Measurements from ENCODE around the gene HDAC4. TPM values are rescaled to one million over a fixed set of nuclear protein-coding genes. Genes with fewer than 3 reads are reported as not detected.

The HDAC4 gene
- total RNA-seq, 2 donors from 2014 or later = 22.3 to 48.6 TPM

GRCh38 chr2:239389414-239390329 lies 11.1 kb downstream of the HDAC4 start:
- Mint-ChIP-seq H3K27me3 (no peaks in the 10 kb centered on the region), H3K9me3 (no peaks in the 10 kb centered on the region), H3K4me1 (ENCODE audit: low read depth in 2 of 2) (peaks cover 8 to 23% of the 10 kb centered on the region in 2 donors), H3K36me3 (no peaks in the 10 kb centered on the region), H3K27ac (no peak overlapping the region), H3K4me3 (no peak overlapping the region)
- DNase-seq (ENCODE audit: low spot score) (no peak), ATAC-seq (no peak)

- DNase-seq (ENCODE audit: low spot score) = no peak
- Mint-ChIP-seq H3K36me3 (no peaks in the 10 kb centered on the region), H3K9me3 (no peaks in the 10 kb centered on the region), H3K4me3 (no peak overlapping the region), H3K4me1 (ENCODE audit: low read depth in 2 of 2) (peaks cover 5 to 18% of the 10 kb centered on the region in 2 donors), H3K27ac (no peak overlapping the region), H3K27me3 (no peaks in the 10 kb centered on the region)
- ATAC-seq = no peak
Observed at GRCh38 chr2:239388236-239389151, 12.3 kb downstream of the HDAC4 start.

GRCh38 chr2:239387811-239388210 lies 13.0 kb downstream of the HDAC4 start:
- Mint-ChIP-seq H3K4me1 (ENCODE audit: low read depth in 2 of 2) (peaks cover 5 to 13% of the 10 kb centered on the region in 2 donors), H3K4me3 (no peak overlapping the region)
- no peak for ATAC-seq

GRCh38 chr2:239386872-239387445 lies 13.9 kb downstream of the HDAC4 start:
- Mint-ChIP-seq H3K27me3 (no peaks in the 10 kb centered on the region), H3K27ac (no peak overlapping the region), H3K4me3 (no peak overlapping the region), H3K9me3 (no peaks in the 10 kb centered on the region), H3K36me3 (no peaks in the 10 kb centered on the region), H3K4me1 (ENCODE audit: low read depth in 2 of 2) (peaks cover 6 to 13% of the 10 kb centered on the region in 2 donors)
- ATAC-seq (no peak), DNase-seq (ENCODE audit: low spot score) (no peak)

More at GRCh38 chr2:239387811-239388210, 13.0 kb downstream of the HDAC4 start:
- H3K27me3 Mint-ChIP-seq = no peaks in the 10 kb centered on the region
- H3K27ac Mint-ChIP-seq = no peak overlapping the region
- no peak for DNase-seq (ENCODE audit: low spot score)
- no peaks in the 10 kb centered on the region for H3K36me3 Mint-ChIP-seq
- no peaks in the 10 kb centered on the region for H3K9me3 Mint-ChIP-seq

- no peaks in the 10 kb centered on the region for H3K9me3 Mint-ChIP-seq
- H3K4me1 Mint-ChIP-seq (ENCODE audit: low read depth in 2 of 2) = peaks cover 14 to 21% of the 10 kb centered on the region in 2 donors
- ATAC-seq (no peak), DNase-seq (ENCODE audit: low spot score) (no peak)
- no peaks in the 10 kb centered on the region for H3K27me3 Mint-ChIP-seq
- no peak overlapping the region for H3K4me3 Mint-ChIP-seq
- H3K36me3 Mint-ChIP-seq = no peaks in the 10 kb centered on the region
- no peak overlapping the region for H3K27ac Mint-ChIP-seq
Observed at GRCh38 chr2:239386001-239386670, 14.7 kb downstream of the HDAC4 start.

DNA sequence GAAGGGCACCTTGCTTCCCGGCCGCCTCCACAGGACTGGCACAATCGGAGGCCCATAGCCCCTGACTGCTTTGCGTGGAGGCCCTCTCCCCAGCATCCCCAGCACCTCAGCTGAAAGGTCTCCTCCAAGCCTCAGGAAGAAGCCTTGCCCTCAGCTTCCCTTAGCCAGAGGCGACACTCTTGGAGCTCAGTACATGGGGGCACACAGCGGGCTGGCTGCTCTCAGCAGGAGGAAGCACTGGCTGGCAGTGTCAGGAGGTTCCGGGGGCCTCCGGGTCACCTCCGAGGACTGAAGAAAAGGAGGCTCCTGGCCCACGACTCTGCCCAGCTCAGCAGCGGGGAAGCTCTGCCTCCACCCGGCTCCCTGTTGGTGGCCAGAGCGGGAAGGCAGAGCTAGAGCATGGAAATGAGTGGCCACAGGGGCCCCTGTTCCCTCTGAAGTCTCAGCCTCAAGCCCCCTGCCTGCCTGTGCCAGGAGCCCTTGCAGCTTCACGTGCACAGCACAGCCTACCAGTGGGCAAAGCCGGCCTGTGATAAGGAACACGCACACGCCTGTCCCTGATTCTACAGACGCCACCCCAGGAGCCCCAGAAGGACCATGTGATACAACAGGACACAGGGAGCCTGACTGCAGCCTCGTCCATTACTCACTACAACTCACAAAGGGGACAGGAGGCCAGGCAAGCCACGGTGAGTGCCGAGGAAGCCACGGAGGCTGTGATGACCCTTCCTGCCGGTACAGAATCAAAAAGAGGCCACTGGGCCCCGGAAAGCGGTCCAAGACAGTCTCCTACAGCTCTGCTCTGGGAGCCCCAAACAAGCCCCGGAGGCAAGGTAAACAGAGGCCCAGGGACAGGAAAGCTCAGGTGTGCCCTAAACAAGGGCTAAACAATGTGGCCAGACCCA lies 15.5 kb downstream of the HDAC4 start:
- peaks cover 0 to 2% of the 10 kb centered on the region in 2 donors for H3K27me3 Mint-ChIP-seq
- no peaks in the 10 kb centered on the region for H3K9me3 Mint-ChIP-seq
- no peaks in the 10 kb centered on the region for H3K36me3 Mint-ChIP-seq
- H3K4me1 Mint-ChIP-seq (ENCODE audit: low read depth in 2 of 2) = peaks cover 21 to 27% of the 10 kb centered on the region in 2 donors
- no peak overlapping the region for H3K4me3 Mint-ChIP-seq
- DNase-seq (ENCODE audit: low spot score) (no peak), ATAC-seq (no peak)
- no peak overlapping the region for H3K27ac Mint-ChIP-seq

DNA sequence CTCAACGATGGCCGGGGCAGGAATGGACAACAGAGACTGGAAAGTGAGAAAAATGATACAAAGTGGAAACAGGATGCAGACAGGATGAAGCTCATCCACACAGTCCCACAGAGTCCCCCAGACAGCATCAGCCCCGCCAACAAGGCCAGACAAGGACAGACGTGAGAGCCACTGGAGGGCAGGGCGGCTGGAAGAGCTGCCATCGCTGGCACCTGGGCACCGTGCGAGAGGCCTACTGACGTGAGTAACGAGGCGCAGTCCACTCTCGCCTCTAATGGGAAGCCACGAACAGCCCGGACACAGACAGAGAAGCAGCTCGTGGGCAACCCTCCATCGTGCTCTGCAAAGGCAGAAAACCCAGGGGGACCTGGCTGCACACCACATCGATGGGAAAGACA lies 17.1 kb downstream of the HDAC4 start:
- Mint-ChIP-seq H3K27ac (no peak overlapping the region), H3K36me3 (no peaks in the 10 kb centered on the region), H3K27me3 (peaks cover 0 to 2% of the 10 kb centered on the region in 2 donors), H3K4me3 (no peak overlapping the region), H3K4me1 (ENCODE audit: low read depth in 2 of 2) (peaks cover 21 to 31% of the 10 kb centered on the region in 2 donors), H3K9me3 (no peaks in the 10 kb centered on the region)
- ATAC-seq (no peak), DNase-seq (ENCODE audit: low spot score) (peak; percentile 10)

- Mint-ChIP-seq H3K27me3 (peaks cover 0 to 2% of the 10 kb centered on the region in 2 donors), H3K4me1 (ENCODE audit: low read depth in 2 of 2) (peaks cover 21 to 31% of the 10 kb centered on the region in 2 donors), H3K9me3 (no peaks in the 10 kb centered on the region), H3K27ac (no peak overlapping the region), H3K36me3 (no peaks in the 10 kb centered on the region), H3K4me3 (no peak overlapping the region)
- ATAC-seq = no peak
- DNase-seq (ENCODE audit: low spot score) = peak; percentile 49
Observed at GRCh38 chr2:239383036-239383758, 17.6 kb downstream of the HDAC4 start.

DNA sequence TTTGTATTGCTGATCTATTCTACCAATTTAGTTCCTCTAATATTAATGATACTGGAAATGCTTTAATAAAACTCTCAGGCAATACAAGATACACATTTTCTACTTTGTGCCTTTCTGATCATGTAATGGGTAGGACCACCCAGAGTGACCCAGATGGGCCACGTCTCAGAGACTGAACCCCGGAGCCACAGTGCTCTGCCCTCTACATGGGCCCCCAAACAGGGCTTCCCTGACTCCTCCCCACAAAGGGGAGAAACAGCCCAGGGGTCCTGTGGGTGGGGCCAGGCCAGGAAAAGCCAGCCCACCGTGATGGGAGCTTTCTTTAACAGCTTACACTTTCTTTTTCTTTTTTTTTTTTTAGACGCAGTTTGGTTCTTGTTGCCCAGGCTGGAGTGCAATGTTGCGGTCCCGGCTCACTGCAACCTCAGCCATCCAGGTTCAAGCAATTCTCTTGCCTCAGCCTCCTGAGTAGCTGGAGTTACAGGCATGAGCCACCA lies 18.4 kb downstream of the HDAC4 start:
- DNase-seq (ENCODE audit: low spot score) = peak; percentile 55
- Mint-ChIP-seq H3K9me3 (no peaks in the 10 kb centered on the region), H3K4me1 (ENCODE audit: low read depth in 2 of 2) (peaks cover 21 to 35% of the 10 kb centered on the region in 2 donors), H3K36me3 (no peaks in the 10 kb centered on the region), H3K27ac (no peak overlapping the region), H3K4me3 (no peak overlapping the region), H3K27me3 (peaks cover 0 to 2% of the 10 kb centered on the region in 2 donors)
- no peak for ATAC-seq

DNA sequence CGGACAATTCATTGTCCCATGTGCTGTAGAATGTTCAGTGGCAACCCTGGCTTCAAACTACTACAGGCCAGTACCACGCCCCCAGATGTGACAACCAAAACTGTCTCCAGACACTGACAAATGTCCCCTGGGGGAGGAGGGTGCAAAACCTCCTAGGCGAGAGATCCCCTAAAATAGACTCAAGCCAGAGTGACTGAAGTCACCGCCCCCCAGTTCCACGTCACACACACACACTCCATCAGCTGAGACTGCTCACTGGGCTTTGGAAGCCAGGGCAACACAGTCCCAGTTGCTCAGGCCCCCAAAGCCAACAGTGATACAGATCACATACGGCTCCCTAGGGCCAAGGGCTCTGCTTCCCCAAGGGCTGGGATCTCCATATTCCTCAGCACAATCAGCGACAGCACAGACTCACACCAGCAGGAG lies 19.1 kb downstream of the HDAC4 start:
- Mint-ChIP-seq H3K4me3 (peak overlapping the region; percentile 87), H3K9me3 (no peaks in the 10 kb centered on the region), H3K36me3 (no peaks in the 10 kb centered on the region), H3K27ac (peak overlapping the region; percentile 65 to 94), H3K4me1 (ENCODE audit: low read depth in 2 of 2) (peaks cover 17 to 33% of the 10 kb centered on the region in 2 donors), H3K27me3 (peaks cover 0 to 2% of the 10 kb centered on the region in 2 donors)
- ATAC-seq = peak; percentile 3 to 37
- peak; percentile 40 for DNase-seq (ENCODE audit: low spot score)

DNA sequence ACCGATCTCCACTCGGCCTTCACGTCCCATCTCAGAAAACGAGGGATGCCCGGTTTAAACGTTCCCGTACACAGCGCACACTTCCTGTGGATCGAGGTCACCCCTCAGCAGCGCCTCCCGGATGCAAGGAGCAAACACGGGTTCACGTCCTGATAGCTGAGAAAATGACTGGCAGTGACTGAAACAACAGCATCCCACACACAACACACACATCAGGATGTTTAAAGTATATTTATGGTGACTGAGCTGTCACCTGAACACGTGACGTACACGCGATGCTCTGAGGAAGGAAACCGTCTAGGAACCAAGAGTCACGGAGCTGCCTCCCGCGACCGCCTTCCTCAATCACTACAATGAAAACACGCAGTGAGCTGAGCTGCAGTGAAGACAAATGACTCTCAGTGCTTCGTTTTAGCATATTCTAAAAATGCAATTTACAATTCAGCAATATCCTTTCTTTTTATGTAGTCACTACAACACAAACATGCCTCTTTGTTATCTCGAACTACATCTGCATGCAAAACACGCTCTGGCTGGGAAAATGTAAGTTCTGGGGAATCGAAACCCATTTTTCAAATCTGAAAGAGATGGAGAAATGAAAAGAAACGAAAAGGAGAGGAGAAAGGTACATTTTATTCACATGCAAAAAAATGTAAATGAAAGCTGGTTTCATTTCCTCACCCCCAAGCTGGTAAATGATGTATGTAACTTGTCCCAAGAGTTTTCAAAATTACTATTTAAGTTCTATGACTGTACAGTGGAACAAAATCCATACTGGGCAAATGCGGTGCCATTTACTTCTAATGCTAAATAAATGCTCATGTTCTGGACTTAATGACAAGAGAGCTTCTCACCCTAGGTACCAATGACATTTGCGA lies 19.8 kb downstream of the HDAC4 start:
- DNase-seq (ENCODE audit: low spot score) = peak; percentile 60
- peak; percentile 57 to 67 for ATAC-seq
- no peaks in the 10 kb centered on the region for H3K9me3 Mint-ChIP-seq
- peak overlapping the region; percentile 87 for H3K4me3 Mint-ChIP-seq
- H3K36me3 Mint-ChIP-seq = no peaks in the 10 kb centered on the region
- H3K4me1 Mint-ChIP-seq (ENCODE audit: low read depth in 2 of 2) = peaks cover 16 to 29% of the 10 kb centered on the region in 2 donors
- H3K27ac Mint-ChIP-seq = peak overlapping the region; percentile 65 to 94
- H3K27me3 Mint-ChIP-seq = peaks cover 0 to 2% of the 10 kb centered on the region in 2 donors
